ENCODE measurements around the gene FBXL15. TPM values are rescaled to one million over a fixed set of nuclear protein-coding genes. Genes with fewer than 3 reads are reported as not detected.
A peak's percentile ranks its signal among the peaks of the same experiment; 100 is the strongest.

FBXL15 gene
- total and polyA plus RNA-seq, 9 of the 15 experiments (the other 6 are each of a cell fraction or from before 2014, with no cell fraction given) = 0.08 to 25.9 (median 3.5) TPM

DNA sequence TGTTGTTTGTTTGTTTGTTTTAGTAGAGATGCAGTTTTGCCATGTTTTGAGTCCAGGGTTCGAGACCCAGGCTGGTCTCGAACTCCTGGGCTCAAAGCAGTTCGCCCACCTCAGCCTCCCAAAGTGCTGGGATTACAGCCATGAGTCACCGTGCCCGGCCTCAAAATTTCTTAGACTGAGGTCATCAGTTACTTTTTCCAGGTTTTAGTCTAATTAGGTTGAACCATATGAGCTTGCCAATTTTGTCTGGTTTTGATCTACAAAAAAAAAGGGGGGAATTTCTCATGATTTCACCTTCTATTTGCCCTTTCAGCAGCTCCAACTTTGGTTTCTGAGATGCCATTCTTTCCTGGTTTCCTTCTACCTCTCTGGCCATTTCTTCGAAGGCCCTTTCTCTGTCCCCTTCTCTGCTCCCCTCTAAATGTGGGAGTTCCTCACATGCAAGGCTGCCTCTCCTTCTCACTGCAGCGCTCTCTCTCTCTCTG, 6.2 kb downstream of the FBXL15 start (continued):
- TF ChIP-seq SAP30 (IDR thresholded peaks at IDR 0.05; ENCODE audit: borderline replicate concordance, insufficient read depth, low read depth, low read length, poor library complexity, severe bottlenecking) = no peak

DNA sequence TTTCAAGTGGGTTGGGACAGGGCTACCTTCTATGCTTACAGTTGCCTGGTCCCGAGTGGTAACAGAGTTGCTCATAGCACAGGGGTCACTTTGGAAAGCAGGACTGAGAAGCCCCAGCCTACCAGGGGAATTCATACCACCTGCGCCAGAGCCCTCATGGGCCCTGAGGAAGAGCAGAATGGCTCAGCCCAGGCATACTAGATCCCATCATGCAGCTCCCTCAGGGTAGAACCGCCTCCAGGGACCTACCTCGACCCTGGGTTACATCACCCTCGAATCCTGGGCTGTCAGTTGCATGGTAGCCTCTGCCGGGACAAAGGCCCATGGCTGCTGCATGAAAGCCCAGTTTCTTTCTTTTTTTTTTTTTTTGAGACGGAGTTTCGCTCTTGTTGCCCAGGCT, 8.8 kb downstream of the FBXL15 start:
- WGBS (ENCODE audit: insufficient coverage, low coverage, missing lambda C conversion rate) = 62% methylated on average over 5 of the region's 8 CpGs
- intact Hi-C loops (cut with micrococcal nuclease) = no loop called here
- H3K79me2 ChIP-seq (ENCODE audit: control insufficient read depth, insufficient read depth, low read length) = peaks cover 12% of the 10 kb centered on the region
- H3K36me3 ChIP-seq (ENCODE audit: control insufficient read depth, insufficient read depth, low read length) = peaks cover 7% of the 10 kb centered on the region; the same call in 2 of the 3 replicates
- CTCF ChIA-PET (ENCODE audit: low intra/inter-chr PET ratio) = no interaction called here
- no peaks in the 10 kb centered on the region for H3K9me1 ChIP-seq (ENCODE audit: control insufficient read depth, insufficient read depth, low read length)
- BruUV-seq (replicated peaks) = no TSS peak
- no peaks in the 10 kb centered on the region for H3K9me3 ChIP-seq (replicated peaks; ENCODE audit: control insufficient read depth, insufficient read depth, low read depth, low read length)
- no peak overlapping the region for H3K4me3 ChIP-seq
- TF ChIP-seq, protein P1, sequence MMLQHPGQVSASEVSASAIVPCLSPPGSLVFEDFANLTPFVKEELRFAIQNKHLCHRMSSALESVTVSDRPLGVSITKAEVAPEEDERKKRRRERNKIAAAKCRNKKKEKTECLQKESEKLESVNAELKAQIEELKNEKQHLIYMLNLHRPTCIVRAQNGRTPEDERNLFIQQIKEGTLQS (IDR thresholded peaks at IDR 0.05) = peak; percentile 11; the same call in 1 of the 2 replicates
- TF ChIP-seq, protein P1 (CRISPR knock-in tag; conservative IDR thresholded peaks at IDR 0.05) = no peak
- TF ChIP-seq, protein P2, sequence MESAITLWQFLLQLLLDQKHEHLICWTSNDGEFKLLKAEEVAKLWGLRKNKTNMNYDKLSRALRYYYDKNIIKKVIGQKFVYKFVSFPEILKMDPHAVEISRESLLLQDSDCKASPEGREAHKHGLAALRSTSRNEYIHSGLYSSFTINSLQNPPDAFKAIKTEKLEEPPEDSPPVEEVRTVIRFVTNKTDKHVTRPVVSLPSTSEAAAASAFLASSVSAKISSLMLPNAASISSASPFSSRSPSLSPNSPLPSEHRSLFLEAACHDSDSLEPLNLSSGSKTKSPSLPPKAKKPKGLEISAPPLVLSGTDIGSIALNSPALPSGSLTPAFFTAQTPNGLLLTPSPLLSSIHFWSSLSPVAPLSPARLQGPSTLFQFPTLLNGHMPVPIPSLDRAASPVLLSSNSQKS (CRISPR knock-in tag; IDR thresholded peaks at IDR 0.05) = no peak
- H3K4me2 ChIP-seq (ENCODE audit: insufficient read depth, low read length) = no peak overlapping the region
- in situ Hi-C loops (cut with MboI) = loop anchor here (25.0 kb wide), 1 partner anchor 592 kb away; the partner anchor contains the start of gene KCNIP2
- H3K4me1 ChIP-seq (replicated peaks in 1 of 2; ENCODE audit: control insufficient read depth in 2 of 2, insufficient read depth in 2 of 2, low read length in 2 of 2) = peaks cover 13 to 26% of the 10 kb centered on the region in 2 experiments
- H2AFZ ChIP-seq (ENCODE audit: low read depth, low read length) = no peak overlapping the region
- DNase-seq (ENCODE audit: extremely low read depth in 1 of 4, low spot score in 3 of 4) (no peak), ATAC-seq (no peak), FAIRE-seq (no peak)
- POLR2A ChIA-PET = no interaction called here
- no peaks in the 10 kb centered on the region for H4K20me1 ChIP-seq (replicated peaks; ENCODE audit: control insufficient read depth, insufficient read depth, low read length)
- no peak overlapping the region for H3K27ac ChIP-seq (ENCODE audit: extremely low read depth, low read depth, low read length)
- no peak overlapping the region for H3K9ac ChIP-seq (ENCODE audit: insufficient read depth in 1 of 2, low read depth in 2 of 2, low read length in 2 of 2)
- H3K27me3 ChIP-seq (ENCODE audit: control insufficient read depth in 2 of 2, insufficient read depth in 2 of 2, low read length in 2 of 2) = no peaks in the 10 kb centered on the region
